ENCODE results near the gene SSR4.

Gene SSR4

DNA sequence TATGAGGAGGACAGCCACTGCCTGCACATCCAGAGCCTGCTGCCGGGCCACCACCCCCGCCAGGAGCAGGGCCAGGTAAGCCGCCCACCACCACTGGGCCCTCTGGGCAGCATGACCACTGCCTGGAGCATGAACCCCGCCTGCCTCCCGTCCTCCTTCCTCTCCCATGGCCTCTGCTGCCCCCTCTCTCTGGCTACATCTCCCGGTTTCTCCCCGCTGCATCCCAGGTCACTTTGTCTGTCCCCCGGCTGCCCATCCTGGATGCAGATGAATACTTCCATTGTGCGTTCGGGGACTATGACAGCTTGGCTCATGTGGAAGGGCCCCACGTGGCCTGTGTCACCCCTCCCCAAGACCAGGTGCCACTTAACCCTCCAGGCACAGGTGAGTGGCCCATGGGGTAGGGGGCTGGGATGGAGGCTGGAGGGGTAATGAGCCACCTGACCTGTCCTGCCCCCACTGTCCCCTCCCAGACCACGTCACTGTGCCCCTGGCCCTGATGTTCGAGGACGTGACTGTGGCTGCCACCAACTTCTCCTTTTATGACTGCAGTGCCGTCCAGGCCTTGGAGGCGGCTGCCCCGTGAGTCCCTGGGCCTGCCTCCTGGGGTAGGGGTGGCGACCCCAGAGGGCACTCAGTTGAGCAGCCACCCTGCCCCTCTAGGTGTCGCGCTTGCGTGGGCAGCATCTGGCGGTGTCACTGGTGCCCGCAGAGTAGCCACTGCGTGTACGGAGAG is 24.4 kb upstream of the SSR4 start:
- DNase-seq = no peak

DNA sequence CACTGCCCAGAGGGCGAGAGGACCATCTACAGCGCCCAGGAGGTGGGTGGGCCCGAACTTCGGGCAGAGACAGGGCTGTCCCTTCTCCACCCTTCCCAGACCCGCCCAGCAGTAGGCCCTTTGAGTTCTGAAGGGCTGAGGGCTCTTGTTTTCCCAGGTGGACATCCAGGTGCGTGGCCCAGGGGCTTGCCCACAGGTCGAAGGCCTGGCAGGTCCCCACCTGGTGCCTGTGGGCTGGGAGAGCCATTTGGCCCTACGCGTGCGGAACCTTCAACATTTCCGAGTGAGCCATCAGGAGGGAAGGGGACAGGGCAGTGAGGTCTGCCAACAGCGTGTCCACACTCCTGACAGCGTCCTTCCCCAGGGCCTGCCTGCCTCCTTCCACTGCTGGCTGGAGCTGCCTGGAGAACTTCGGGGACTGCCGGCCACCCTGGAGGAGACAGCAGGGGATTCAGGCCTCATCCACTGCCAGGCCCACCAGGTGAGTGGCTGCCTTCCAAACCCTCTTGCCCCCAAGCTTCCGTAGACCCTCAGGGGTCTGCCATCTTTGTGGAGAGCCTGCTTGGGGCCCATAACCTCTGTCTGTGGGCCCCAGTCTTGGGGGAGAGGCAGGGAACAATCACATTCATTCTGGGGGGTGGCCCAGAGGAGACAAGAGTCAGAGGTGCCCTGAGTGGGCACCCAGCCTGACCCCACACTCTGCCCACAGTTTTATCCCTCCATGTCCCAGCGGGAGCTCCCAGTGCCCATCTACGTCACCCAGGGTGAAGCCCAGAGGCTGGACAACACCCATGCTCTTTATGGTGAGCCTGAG is 23.7 kb upstream of the SSR4 start:
- DNase-seq = no peak

DNA sequence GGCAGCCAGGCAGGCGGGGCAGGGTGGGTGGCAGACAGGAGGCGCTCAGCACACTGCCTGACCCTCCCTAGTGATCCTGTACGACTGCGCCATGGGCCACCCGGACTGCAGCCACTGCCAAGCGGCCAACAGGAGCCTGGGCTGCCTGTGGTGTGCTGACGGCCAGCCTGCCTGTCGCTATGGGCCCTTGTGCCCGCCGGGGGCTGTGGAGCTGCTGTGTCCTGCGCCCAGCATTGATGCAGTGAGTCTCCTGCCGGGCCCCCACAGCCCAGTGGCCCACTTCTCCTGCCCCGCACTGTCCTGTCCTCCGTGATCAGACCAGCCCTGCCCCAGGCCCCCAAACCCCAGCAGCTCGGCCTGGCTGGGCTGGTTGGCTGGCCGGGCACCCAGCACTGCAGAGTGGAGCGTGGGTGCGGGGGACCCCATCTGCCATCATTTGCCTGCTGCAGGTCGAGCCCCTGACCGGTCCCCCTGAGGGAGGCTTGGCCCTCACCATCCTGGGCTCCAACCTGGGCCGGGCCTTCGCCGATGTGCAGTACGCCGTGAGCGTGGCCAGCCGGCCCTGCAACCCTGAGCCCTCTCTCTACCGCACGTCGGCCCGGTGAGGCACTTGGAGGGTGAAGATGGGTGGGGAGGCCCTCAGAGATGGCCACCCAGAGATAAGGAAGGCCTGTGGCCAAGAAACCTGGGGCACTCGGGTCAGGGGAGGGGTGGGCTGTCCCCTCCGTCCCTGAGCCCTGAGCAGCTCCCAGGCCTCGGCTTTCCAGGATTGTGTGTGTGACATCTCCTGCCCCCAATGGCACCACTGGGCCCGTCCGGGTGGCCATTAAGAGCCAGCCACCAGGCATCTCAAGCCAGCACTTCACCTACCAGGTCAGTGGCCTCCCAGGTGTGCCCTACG is 22.8 kb upstream of the SSR4 start:
- DNase-seq = no peak

DNA sequence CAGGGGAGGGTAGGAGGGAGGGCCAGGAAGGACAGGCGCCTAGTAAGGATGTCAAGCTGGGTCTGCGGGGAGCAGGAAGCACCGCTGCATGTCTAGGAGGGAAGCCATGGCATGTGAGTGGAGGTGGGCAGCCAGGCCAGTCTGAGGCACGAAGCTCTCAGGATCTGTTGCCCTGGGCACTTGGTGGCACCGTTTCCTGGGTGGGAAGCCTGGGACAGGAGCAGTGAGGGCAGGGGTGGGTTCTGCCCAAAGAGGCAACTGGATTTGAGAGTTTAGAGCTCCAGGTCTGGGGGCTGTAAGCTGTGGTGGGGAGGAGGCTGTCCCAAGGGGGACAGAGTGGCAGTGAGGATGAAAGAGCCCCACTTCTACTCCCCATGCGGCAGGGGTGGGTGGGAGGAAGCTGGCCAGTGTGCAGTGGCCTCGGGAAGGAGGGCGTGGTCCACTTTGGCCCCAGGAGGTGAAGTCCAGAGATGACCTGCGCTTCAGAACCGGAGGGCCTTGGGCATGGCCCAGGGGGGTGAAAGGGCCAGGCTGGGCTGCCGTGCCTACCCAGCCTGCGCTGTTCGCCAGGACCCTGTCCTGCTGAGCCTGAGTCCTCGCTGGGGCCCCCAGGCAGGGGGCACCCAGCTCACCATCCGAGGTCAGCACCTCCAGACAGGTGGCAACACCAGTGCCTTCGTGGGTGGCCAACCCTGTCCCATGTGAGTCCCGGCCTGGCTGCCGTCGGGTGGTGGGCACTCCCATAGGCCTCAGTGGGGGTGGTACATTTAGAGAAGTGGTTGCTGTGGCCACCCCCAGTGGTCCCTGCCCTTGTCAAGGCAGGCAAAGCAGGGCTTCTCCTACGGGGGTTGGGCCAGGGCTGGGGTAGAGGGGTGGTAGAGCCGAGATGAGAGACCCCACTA is 21.9 kb upstream of the SSR4 start:
- no peak for DNase-seq

DNA sequence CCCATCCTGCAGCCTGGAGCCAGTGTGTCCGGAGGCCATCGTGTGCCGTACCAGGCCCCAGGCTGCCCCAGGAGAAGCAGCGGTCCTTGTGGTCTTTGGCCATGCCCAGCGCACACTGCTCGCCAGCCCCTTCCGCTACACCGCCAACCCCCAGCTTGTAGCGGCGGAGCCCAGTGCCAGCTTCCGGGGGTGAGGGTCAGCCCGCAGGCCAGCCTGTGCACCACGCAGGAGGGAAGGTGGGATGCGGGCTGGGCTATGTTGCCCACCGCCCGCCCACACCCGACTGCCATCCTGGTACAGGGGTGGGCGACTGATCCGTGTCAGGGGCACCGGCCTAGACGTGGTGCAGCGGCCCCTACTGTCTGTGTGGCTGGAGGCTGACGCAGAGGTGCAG is 21.3 kb upstream of the SSR4 start:
- DNase-seq = no peak

DNA sequence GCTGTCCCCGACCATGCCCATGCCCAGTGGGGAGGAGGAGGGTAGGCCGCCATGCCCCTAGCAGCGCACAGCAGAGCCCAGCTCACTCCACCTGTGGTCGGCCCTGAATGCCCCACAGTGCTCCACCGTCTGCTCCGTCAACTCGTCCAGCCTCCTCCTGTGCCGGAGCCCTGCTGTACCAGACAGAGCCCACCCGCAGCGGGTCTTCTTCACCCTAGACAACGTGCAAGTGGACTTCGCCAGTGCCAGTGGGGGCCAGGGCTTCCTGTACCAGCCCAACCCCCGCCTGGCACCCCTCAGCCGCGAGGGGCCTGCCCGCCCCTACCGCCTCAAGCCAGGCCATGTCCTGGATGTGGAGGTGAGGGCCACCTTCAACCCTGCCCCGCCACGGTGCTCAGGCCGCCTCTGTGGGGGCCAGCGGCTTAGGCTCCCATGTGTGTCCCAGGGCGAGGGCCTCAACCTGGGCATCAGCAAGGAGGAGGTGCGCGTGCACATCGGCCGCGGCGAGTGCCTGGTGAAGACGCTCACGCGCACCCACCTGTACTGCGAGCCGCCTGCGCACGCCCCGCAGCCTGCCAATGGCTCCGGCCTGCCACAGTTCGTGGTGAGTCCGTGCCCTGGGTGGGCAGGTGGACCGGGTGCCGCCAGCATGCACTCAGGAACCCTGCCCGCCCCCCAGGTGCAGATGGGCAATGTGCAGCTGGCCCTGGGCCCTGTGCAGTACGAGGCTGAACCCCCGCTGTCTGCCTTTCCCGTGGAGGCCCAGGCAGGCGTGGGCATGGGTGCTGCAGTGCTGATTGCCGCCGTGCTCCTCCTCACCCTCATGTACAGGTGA is 20.5 kb upstream of the SSR4 start:
- DNase-seq = no peak

DNA sequence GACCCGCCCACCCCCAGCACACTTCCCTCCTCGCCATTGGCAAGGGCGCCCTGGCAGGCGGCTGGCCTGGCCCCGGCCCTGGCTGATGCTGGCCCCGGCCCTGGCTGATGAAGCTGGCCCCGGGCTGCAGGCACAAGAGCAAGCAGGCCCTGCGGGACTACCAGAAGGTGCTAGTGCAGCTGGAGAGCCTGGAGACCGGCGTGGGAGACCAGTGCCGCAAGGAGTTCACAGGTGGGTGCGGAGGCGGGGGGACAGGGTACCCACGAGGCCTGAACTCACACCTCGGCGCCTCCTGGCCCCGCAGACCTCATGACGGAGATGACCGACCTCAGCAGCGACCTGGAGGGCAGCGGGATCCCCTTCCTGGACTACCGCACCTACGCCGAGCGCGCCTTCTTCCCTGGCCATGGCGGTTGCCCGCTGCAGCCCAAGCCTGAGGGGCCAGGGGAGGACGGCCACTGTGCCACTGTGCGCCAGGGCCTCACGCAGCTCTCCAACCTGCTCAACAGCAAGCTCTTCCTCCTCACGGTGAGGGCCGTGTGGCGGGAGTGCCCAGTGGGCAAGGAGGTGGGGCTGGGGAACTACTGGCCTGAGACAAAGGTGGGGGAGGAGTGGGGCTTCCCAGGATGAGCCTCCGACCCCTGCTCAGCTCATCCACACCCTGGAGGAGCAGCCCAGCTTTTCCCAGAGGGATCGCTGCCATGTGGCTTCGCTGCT is 19.7 kb upstream of the SSR4 start:
- DNase-seq = no peak

DNA sequence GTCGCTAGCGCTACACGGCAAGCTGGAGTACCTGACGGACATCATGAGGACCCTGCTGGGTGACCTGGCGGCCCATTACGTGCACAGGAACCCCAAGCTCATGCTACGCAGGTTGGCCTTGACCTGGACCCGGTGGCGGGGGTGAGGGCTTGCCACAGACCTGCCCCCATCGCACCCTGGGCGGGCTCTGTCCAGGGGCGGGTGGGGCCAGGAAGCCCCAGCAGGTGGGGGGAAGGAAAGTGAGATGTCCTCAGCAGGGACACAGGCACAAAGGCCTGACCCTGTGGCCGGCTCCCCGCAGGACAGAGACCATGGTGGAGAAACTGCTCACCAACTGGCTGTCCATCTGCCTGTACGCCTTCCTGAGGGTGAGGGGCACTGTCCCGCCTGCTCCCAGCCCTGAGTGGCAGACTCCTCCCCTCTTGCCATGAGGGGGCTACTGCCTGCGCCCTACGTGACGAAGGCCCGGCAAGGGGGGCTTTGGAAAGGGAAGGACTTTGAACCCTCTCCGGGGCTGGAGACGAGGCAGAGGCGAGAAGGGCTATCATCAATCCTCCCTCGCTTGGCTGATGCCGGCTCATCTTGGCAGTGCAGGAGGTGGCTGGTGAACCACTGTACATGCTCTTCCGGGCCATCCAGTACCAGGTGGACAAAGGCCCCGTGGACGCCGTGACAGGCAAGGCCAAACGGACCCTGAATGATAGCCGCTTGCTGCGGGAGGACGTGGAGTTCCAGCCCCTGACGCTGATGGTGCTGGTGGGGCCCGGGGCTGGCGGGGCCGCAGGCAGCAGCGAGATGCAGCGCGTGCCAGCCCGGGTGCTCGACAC is 19.0 kb upstream of the SSR4 start:
- no peak for DNase-seq

DNA sequence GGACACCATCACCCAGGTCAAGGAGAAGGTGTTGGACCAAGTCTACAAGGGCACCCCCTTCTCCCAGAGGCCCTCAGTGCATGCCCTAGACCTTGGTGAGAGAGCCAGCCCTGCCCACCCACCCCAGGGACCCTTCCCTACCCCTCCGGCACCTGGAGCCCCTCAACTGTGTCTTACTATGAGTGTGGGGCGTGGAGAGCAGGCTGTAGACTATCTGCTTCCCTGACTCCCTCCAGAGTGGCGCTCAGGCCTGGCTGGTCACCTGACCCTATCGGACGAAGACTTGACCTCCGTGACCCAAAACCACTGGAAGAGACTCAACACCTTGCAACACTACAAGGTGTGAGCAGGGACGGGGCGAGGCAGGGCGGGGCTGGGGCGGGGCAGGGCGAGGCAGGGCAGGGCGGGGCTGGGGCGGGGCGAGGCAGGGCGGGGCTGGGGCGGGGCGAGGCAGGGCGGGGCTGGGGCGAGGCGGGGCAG is 18.3 kb upstream of the SSR4 start:
- no peak for DNase-seq

DNA sequence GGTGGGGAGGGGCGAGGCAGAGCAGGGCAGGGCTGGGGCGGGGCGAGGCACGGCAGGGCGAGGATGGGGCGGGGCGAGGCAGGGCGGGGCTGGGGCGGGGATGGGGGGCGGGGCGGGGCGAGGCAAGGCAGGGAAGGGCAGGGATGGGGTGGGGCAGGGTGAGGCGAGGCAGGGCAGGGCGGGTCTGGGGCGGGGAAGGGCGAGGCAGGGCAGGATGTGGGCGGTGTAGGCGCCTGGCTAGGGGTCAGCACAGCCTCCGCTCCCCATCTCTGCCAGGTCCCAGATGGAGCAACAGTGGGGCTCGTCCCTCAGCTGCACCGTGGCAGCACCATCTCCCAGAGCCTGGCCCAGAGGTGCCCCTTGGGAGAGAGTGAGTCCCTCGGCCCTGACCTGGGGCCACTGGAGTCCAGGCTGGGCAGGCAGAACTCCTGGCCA is 17.8 kb upstream of the SSR4 start:
- no peak for DNase-seq

DNA sequence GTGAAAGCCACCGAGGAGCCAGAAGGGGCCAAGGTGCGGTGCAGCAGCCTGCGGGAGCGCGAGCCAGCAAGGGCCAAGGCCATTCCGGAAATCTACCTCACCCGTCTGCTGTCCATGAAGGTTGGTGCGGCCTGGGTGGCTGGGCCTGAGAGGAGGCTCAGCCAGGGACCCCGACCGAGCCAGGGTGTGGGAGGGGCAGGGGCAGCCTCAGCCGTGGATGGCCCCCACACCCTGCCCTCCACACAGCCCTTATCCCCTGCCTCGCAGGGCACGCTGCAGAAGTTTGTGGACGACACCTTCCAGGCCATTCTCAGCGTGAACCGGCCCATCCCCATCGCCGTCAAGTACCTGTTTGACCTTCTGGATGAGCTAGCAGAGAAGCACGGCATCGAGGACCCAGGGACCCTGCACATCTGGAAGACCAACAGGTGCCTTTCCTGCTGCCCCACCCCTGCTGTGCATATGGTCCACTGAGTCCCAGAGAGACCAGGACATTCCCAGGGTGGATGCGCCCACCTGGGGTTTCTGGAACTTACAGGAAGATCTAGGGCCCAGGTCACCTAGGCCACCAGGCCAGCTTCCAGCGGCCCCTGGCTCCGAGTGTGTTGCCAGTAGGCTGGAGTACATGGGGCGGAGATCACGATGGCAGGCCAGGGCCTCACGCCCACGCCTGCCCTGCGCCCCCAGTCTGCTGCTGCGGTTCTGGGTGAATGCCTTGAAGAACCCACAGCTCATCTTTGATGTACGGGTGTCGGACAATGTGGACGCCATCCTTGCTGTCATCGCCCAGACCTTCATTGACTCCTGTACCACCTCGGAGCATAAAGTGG is 17.0 kb upstream of the SSR4 start:
- DNase-seq = no peak

DNA sequence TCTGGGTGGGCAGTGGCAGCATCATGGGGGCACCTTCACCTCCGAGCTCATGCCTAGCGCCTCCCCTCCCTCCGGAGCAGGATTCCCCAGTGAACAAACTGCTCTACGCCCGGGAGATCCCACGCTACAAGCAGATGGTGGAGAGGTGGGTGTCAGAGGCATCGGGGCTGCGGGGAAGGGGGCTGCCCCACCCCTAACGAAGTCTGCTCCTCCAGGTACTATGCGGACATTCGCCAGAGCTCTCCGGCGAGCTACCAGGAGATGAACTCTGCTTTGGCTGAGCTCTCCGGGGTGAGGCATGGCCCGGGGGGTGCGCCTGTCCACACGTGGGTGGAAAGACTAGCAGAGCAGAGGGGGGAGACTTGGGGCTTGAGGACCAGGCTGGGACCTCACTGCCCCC is 16.3 kb upstream of the SSR4 start:
- DNase-seq = no peak

DNA sequence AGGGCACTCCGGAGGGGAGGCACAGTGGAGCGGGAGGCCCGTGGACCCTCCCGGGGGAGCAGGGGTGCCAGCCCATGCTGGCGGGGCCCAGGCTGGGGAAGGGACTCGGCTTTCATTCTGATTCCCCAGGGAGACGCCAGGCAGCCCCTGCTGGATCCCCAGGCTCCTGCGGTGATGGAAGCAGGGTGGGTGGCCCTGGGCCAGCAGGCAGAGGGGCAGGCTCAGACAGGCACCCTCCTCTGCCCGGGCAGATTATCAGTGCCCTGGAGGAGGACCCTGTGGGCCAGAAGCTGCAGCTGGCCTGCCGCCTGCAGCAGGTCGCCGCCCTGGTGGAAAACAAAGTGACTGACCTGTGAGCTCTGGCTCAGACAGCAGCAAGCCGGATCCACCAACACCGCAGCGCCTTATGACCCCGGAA is 15.8 kb upstream of the SSR4 start:
- DNase-seq = no peak

DNA sequence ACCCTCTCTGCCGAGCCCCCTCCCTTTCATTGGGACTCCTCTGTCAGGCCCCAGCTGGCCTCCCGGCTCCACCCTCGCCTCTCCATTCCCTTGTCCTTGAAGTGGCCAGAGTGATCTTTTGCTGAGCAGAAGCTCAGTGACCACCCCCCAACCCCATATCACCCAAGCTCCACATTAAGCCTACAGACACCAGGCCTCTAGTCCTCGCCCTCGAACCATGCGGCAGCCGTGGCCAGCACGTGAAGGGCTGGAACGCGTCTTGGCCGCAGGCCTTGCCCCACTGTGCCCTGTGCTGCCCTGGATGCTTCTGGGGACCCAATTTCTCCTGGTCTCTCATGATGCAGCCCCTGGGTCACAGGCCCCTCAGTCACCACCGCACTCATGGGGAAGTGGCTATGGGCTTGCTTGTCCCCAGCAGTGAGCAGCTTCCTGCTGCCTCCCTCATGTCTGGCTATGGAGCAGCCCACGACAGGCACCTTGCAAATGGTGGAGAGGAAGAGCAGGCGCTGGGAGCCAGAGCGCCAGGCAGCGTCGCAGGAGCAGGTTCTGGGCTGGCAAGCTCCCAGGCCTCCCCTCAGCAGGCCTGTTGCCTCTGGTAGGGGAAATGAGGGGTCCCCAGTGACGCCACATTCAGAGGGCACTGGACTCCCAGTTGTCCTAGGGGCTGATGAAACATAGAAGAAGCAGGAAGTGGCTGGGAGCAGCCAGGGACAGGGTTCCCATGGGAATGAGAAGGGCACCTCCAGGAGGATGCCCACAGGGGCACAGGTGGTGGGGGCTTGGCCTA is 14.4 kb upstream of the SSR4 start:
- DNase-seq = no peak

DNA sequence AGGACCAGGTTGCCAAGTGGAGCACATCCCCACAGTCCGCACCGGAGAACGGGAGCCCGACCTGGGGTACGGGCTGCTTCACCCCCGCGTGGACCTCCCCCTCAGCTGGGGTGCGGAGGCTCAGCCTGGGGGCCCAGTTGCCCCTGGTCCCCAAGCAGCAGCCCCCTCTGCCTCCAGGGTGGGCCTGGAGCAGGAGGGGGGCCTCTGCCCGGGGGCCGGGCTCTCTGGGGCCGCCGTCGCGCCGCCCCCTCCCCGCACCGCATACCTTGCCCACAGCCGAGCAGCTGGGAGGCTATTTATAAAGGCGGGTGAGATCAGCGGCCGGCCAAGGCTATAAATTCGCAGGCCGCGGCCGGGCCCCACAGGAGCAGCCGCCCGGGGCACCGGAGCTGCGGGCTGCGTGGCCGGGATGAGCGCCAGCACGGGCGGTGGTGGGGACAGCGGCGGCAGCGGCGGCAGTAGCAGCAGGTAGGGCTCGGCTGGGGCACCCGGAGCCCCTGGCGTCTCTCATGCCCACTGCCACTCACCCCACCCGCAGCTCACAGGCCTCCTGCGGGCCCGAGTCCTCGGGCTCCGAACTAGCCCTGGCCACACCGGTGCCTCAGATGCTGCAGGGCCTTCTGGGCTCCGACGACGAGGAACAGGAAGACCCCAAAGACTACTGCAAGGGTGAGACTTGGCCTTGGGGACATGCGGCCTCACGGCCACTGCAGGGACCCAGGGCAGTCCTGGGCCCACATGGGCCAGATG is 13.6 kb upstream of the SSR4 start, which contains the start of gene SRPK3:
SRPK3 (plus strand) TSS at position 364 of the 750 bp plus-strand sequence; CDS start at position 410, 46 bp downstream.
- DNase-seq = no peak

DNA sequence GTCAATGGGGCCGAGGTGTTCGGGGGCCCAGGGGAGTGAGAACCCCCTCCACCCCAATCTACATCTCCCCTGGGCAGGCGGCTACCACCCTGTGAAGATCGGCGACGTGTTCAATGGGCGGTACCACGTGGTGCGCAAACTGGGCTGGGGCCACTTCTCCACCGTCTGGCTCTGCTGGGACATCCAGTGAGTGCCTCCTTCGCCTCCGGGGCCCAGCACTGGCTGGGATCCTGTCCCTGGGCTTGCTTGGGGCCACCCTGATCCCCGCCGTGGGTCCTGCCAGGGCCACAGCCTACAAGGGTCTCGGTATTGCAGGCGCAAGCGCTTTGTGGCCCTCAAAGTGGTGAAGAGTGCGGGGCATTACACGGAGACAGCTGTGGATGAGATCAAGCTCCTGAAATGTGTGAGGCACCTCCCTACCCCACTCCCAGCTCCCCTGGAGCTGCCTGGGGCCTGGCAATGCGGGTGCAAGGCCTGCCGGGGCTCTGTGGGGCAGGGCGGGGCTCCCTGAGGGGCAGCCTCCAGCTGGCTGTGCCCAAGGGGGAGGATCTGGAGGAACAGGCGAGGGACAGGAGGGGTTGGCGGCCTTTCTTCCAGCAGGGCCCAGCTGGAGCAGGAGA is 12.9 kb upstream of the SSR4 start:
- DNase-seq = no peak

All from stimulated activated CD4-positive, alpha-beta T cell treated with anti-CD3 and anti-CD28 coated beads, Interleukin-2, amount 100 ng/mL, for 24 hours (primary cell).